Stimulated activated CD8-positive, alpha-beta memory T cell treated with anti-CD3 and anti-CD28 coated beads, Interleukin-15, amount 100 ng/mL, for 1 hour (primary cell): ENCODE measurements around the gene ZNF638.

Experiments used
- DNase-seq: peaks from one replicate; pipeline ENCODE4 v3.0.0-alpha.2; 2020; ENCODE audit warnings: low read depth

Gene ZNF638

GRCh38 chr2:71333619-71334018, 2.0 kb downstream of the ZNF638 start:
- no peak for DNase-seq

GRCh38 chr2:71336384-71336783, 4.8 kb downstream of the ZNF638 start:
- DNase-seq: no peak

GRCh38 chr2:71336802-71337201, 5.2 kb downstream of the ZNF638 start:
- DNase-seq: no peak

- DNase-seq: no peak
These were observed 6.2 kb downstream of the ZNF638 start for GRCh38 chr2:71337776-71338175.

- no peak for DNase-seq
These were observed 8.1 kb downstream of the ZNF638 start for GRCh38 chr2:71339685-71340084.

- no peak for DNase-seq
These were observed 8.6 kb downstream of the ZNF638 start for GRCh38 chr2:71340176-71340575.

- no peak for DNase-seq
These were observed 10.1 kb downstream of the ZNF638 start for GRCh38 chr2:71341645-71342044.

GRCh38 chr2:71346065-71346464, 14.5 kb downstream of the ZNF638 start:
- DNase-seq: no peak

GRCh38 chr2:71347517-71347916, 15.9 kb downstream of the ZNF638 start:
- no peak for DNase-seq

GRCh38 chr2:71348302-71348701, 16.7 kb downstream of the ZNF638 start:
- DNase-seq: no peak

- no peak for DNase-seq
These were observed 21.7 kb downstream of the ZNF638 start for GRCh38 chr2:71353248-71353647.

- no peak for DNase-seq
These were observed 27.5 kb downstream of the ZNF638 start for GRCh38 chr2:71358931-71359671.

GRCh38 chr2:71360434-71360975, 28.9 kb downstream of the ZNF638 start:
- DNase-seq: no peak

- no peak for DNase-seq
These were observed 30.0 kb downstream of the ZNF638 start for GRCh38 chr2:71361631-71362030.

- no peak for DNase-seq
These were observed 30.9 kb downstream of the ZNF638 start for GRCh38 chr2:71362447-71362846.

GRCh38 chr2:71370015-71370414, 38.4 kb downstream of the ZNF638 start:
- DNase-seq: no peak

- no peak for DNase-seq
These were observed 40.5 kb downstream of the ZNF638 start for GRCh38 chr2:71372042-71372441.

GRCh38 chr2:71379086-71379485, 47.5 kb downstream of the ZNF638 start:
- no peak for DNase-seq

GRCh38 chr2:71380665-71381064, 49.1 kb downstream of the ZNF638 start:
- DNase-seq: no peak

- no peak for DNase-seq
These were observed 53.4 kb downstream of the ZNF638 start for GRCh38 chr2:71385012-71385411.

GRCh38 chr2:71388214-71388613, 56.6 kb downstream of the ZNF638 start:
- no peak for DNase-seq

- no peak for DNase-seq
These were observed 57.9 kb downstream of the ZNF638 start for GRCh38 chr2:71389384-71390072.

GRCh38 chr2:71393216-71393615, 61.6 kb downstream of the ZNF638 start:
- DNase-seq: no peak
